Vagina (tissue), 2 donors: Measurements from ENCODE around the gene ADIG. TPM values are rescaled to one million over a fixed set of nuclear protein-coding genes. Genes with fewer than 3 reads are reported as not detected.

ENCODE experiments used
- DNase-seq, 2 donors: peaks; one replicate each; pipeline ENCODE4 v3.0.0-alpha.2; 2017; ENCODE audit errors: extremely low spot score in 2 of 2
- H3K27ac ChIP-seq: fragments of 200-600 bp; sonication (generic); one replicate; pipeline ENCODE4 v1.5.1; 2019
- H3K27me3 ChIP-seq: fragments of 200-600 bp; sonication (generic); one replicate; pipeline ENCODE4 v1.5.1; 2019
- H3K36me3 ChIP-seq, 2 donors: fragments of 200-600 bp; sonication (generic); one replicate each; pipeline ENCODE4 v1.5.1; 2017 to 2019
- H3K4me1 ChIP-seq: fragments of 200-600 bp; sonication (generic); one replicate; pipeline ENCODE4 v1.5.1; 2019
- H3K4me3 ChIP-seq, 2 donors: fragments of 200-600 bp; sonication (generic); 1 replicate in 1 of 2; 2 replicates in 1 of 2; pipeline ENCODE4 v1.5.1; 2016 to 2019
- H3K9me3 ChIP-seq: fragments of 200-600 bp; sonication (generic); one replicate; pipeline ENCODE4 v1.5.1; 2019
- CTCF ChIP-seq, 3 experiments: fragments of 450-650 bp in 2 of 3; fragments of 200-600 bp in 1 of 3; sonication (generic) in 1 of 3; IDR thresholded peaks; one replicate each; pipeline ENCODE4 v1.5.1; 2017 to 2019; ENCODE audit warnings: antibody characterized with exemption in 3 of 3, mild to moderate bottlenecking in 2 of 3, moderate library complexity in 2 of 3
- POLR2A ChIP-seq, 2 donors: fragments of 450-650 bp; IDR thresholded peaks; one replicate each; pipeline ENCODE4 v1.6.1; 2017; ENCODE audit warnings: antibody characterized with exemption in 2 of 2, mild to moderate bottlenecking in 2 of 2, moderate library complexity in 2 of 2
- POLR2AphosphoS5 ChIP-seq, 2 donors: sonication (generic); formaldehyde crosslinking; IDR thresholded peaks; one replicate each; pipeline ENCODE4 v1.9.0; 2017; ENCODE audit warnings: antibody characterized with exemption in 2 of 2, mild to moderate bottlenecking in 2 of 2, low read depth in 1 of 2; ENCODE audit not compliant: insufficient read depth in 1 of 2
- intact Hi-C: fragments of 100-400 bp; cut with DNase I; formaldehyde crosslinking; loops from one replicate; pipeline ENCODE4 v1.15.1; 2023
- total RNA-seq: library from RNA; depleted of rRNA; stranded (reverse); fragments of >200 nt; gene quantifications from one replicate; pipeline ENCODE4 v1.2.3, GENCODE V29; 2016

ADIG gene
- not detected for total RNA-seq

DNA sequence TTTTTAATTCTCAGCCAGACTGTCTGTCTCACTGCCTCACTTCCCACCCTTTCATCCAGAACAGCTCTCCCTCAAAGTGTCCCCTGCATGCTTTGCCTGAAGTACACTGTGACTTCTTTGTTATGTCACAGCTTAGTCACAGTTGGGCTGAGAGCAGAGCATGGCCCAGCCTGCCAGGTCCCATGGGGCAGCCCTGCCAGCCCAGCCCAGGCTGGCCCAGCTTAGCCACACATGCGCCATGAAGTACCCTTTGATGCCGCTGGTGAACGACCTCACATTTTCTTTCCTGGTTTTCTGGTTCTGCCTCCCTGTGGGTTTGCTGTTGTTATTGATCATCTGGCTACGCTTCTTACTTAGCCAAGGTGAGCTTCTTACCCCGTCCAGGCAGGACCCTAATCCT is at the start of gene ADIG:
Gene ADIG, plus strand, starts transcription at position 185 of the 400 bp plus-strand sequence. Its CDS starts 54 bp downstream, at position 239.
- peaks cover 0 to 3% of the 10 kb centered on the region in 2 donors for H3K36me3 ChIP-seq
- H3K4me3 ChIP-seq: no peak within 1 kb of the TSS
- H3K4me1 ChIP-seq: no peaks in the 10 kb centered on the region
- TF ChIP-seq POLR2AphosphoS5 (IDR thresholded peaks at IDR 0.05; ENCODE audit: insufficient read depth in 1 of 2, low read depth in 1 of 2): no peak
- TF ChIP-seq CTCF (IDR thresholded peaks at IDR 0.05): no peak
- TF ChIP-seq POLR2A (IDR thresholded peaks at IDR 0.05): no peak
- no peaks in the 10 kb centered on the region for H3K9me3 ChIP-seq
- intact Hi-C loops: no loop called here
- no peaks in the 10 kb centered on the region for H3K27me3 ChIP-seq
- no peak within 1 kb of the TSS for H3K27ac ChIP-seq
- DNase-seq: no peak

GRCh38 chr20:38534756-38535155 is 46.2 kb upstream of the ADIG start:
- no peak overlapping the region for H3K27ac ChIP-seq
- intact Hi-C loops: no loop called here
- no peak overlapping the region for H3K4me3 ChIP-seq
- no peaks in the 10 kb centered on the region for H3K27me3 ChIP-seq
- TF ChIP-seq POLR2A (IDR thresholded peaks at IDR 0.05) (no peak), CTCF (IDR thresholded peaks at IDR 0.05) (no peak), POLR2AphosphoS5 (IDR thresholded peaks at IDR 0.05; ENCODE audit: insufficient read depth in 1 of 2, low read depth in 1 of 2) (no peak)
- no peaks in the 10 kb centered on the region for H3K9me3 ChIP-seq
- no peak for DNase-seq
- H3K36me3 ChIP-seq: peaks cover 0 to 74% of the 10 kb centered on the region in 2 donors
- no peaks in the 10 kb centered on the region for H3K4me1 ChIP-seq

- H3K4me3 ChIP-seq: no peak overlapping the region
- no peaks in the 10 kb centered on the region for H3K9me3 ChIP-seq
- H3K36me3 ChIP-seq: peaks cover 0 to 78% of the 10 kb centered on the region in 2 donors
- no peak for TF ChIP-seq POLR2AphosphoS5 (IDR thresholded peaks at IDR 0.05; ENCODE audit: insufficient read depth in 1 of 2, low read depth in 1 of 2)
- no peak for TF ChIP-seq CTCF (IDR thresholded peaks at IDR 0.05)
- TF ChIP-seq POLR2A (IDR thresholded peaks at IDR 0.05): no peak
- DNase-seq: no peak
- intact Hi-C loops: no loop called here
- no peaks in the 10 kb centered on the region for H3K4me1 ChIP-seq
- H3K27me3 ChIP-seq: no peaks in the 10 kb centered on the region
- no peak overlapping the region for H3K27ac ChIP-seq
Measured at GRCh38 chr20:38536310-38536709, 44.7 kb upstream of the ADIG start.

GRCh38 chr20:38537176-38537575 is 43.8 kb upstream of the ADIG start:
- intact Hi-C loops: no loop called here
- TF ChIP-seq POLR2A (IDR thresholded peaks at IDR 0.05) (no peak), CTCF (IDR thresholded peaks at IDR 0.05) (no peak), POLR2AphosphoS5 (IDR thresholded peaks at IDR 0.05; ENCODE audit: insufficient read depth in 1 of 2, low read depth in 1 of 2) (no peak)
- DNase-seq: no peak
- Histone ChIP-seq H3K4me3 (no peak overlapping the region), H3K9me3 (no peaks in the 10 kb centered on the region), H3K27me3 (no peaks in the 10 kb centered on the region), H3K36me3 (peaks cover 0 to 83% of the 10 kb centered on the region in 2 donors), H3K27ac (no peak overlapping the region), H3K4me1 (no peaks in the 10 kb centered on the region)

GRCh38 chr20:38538789-38539188 is 42.2 kb upstream of the ADIG start:
- TF ChIP-seq POLR2AphosphoS5 (IDR thresholded peaks at IDR 0.05; ENCODE audit: insufficient read depth in 1 of 2, low read depth in 1 of 2) (no peak), CTCF (IDR thresholded peaks at IDR 0.05) (no peak), POLR2A (IDR thresholded peaks at IDR 0.05) (no peak)
- Histone ChIP-seq H3K4me1 (no peaks in the 10 kb centered on the region), H3K9me3 (no peaks in the 10 kb centered on the region), H3K27ac (no peak overlapping the region), H3K4me3 (no peak overlapping the region), H3K36me3 (peaks cover 0 to 71% of the 10 kb centered on the region in 2 donors), H3K27me3 (no peaks in the 10 kb centered on the region)
- DNase-seq: no peak
- intact Hi-C loops: no loop called here
